ENCODE measurements around the gene HHIP.

DNA sequence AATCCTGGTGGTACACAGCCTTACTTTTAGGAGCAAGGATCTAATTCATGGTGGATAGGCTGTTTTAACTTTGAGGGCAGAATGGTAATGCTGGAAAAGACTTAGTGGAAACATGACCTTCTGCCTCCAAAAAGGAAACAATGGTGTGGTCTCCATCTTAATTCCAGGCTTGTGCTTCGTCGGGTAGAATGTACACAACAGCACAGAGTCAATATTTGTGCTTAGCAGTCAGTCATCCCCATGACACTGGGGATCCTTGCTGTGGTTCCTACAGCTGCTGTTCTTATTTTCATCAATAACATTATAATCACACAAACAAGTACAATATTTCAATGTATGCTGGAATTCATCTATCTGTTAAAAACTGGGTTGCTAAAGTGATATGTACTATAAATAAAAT is 104.4 kb downstream of the HHIP start:
- TF ChIP-seq POLR2AphosphoS5 (IDR thresholded peaks at IDR 0.05) (no peak), POLR2A (IDR thresholded peaks at IDR 0.05) (no peak)

Data from prostate gland (tissue), 1 donor.